Hindlimb muscle (tissue), 1 donor: ENCODE measurements around the gene FAM50A. TPM values are rescaled to one million over a fixed set of nuclear protein-coding genes. Genes with fewer than 3 reads are reported as not detected.
A peak's percentile ranks its signal among the peaks of the same experiment; 100 is the strongest.

Experiments used
- DNase-seq: peaks from one replicate; pipeline ENCODE4 v3.0.0-alpha.2; 2013
- polyA plus RNA-seq: library from polyadenylated mRNA; unstranded; fragments of 120-200 nt; gene quantifications from one replicate; pipeline ENCODE4 v1.2.1, GENCODE V29; 2013; ENCODE audit not compliant: insufficient read length

The FAM50A gene
- polyA plus RNA-seq, 1 donor, result 63.5 TPM

- DNase-seq, result no peak
Observed at GRCh38 chrX:154466907-154467306, 23.0 kb downstream of the FAM50A start.

DNA sequence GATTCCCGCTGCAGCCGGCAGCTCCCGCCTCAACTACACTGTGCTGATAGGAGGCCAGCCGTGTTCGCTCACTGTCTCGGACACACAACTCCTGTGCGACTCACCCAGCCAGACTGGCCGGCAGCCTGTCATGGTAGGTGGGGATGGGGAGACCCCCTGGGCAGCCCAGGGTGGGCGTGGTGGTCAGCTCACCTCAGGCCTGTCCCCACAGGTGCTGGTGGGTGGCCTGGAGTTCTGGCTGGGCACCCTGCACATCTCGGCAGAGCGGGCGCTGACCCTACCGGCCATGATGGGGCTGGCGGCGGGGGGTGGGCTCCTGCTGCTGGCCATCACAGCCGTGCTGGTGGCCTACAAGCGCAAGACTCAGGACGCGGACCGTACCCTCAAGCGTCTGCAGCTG is 23.6 kb downstream of the FAM50A start:
- no peak for DNase-seq

DNA sequence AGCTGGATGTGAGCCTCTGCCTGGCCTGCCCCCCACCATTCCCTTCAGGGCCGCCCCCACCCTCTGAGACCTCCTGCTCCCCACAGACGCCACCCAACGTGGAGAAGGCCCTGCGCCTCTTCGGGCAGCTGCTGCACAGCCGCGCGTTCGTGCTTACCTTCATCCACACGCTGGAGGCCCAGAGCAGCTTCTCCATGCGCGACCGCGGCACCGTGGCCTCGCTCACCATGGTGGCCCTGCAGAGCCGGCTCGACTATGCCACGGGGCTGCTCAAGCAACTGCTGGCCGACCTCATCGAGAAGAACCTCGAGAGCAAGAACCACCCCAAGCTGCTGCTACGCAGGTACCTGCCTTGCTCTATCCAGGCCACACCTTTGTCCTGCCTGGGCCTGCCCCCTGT is 24.3 kb downstream of the FAM50A start:
- no peak for DNase-seq

DNA sequence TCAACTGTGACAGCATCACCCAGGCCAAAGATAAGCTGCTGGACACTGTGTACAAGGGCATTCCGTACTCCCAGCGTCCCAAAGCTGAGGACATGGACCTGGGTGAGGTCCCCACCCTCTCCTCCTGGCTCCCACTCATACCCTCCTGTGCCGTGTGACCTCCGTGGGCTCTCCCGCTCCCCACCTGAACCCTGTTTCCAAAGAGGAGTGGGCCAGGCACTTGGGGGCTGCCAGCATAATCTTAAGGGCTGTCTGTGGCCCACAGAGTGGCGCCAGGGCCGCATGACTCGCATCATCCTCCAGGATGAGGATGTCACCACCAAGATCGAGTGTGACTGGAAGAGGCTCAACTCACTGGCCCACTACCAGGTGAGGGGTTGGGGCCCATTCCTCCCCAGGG is 25.2 kb downstream of the FAM50A start:
- DNase-seq, result no peak

GRCh38 chrX:154469880-154470279 is 25.9 kb downstream of the FAM50A start:
- no peak for DNase-seq

- no peak for DNase-seq
Observed at GRCh38 chrX:154470434-154470833, 26.5 kb downstream of the FAM50A start.

GRCh38 chrX:154470914-154471568 is 27.1 kb downstream of the FAM50A start:
- no peak for DNase-seq

GRCh38 chrX:154471839-154472684 is 28.1 kb downstream of the FAM50A start:
- DNase-seq, result no peak

- no peak for DNase-seq
Observed at GRCh38 chrX:154472685-154473632, 29.0 kb downstream of the FAM50A start.

GRCh38 chrX:154473683-154474082 is 29.7 kb downstream of the FAM50A start:
- no peak for DNase-seq

DNA sequence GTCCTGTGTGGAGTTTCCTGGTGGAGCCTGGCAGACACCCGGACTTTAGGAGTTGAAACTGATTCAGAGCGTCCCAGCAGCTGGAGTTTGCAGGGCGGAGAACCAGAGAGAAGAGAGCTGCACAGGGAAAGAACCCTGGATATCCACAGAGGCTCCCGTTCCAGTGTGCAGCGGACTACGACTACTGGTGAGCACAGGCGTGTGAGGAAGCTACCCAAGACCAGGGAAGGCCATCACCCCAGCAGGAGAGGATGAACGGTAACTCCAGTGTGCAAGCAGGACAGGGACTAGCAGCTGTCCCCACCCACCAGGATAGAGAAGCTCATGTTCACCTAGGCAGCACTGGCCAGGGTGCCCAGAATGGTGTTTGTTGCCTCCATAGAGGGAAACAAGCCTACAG is 32.9 kb downstream of the FAM50A start:
- no peak for DNase-seq

DNA sequence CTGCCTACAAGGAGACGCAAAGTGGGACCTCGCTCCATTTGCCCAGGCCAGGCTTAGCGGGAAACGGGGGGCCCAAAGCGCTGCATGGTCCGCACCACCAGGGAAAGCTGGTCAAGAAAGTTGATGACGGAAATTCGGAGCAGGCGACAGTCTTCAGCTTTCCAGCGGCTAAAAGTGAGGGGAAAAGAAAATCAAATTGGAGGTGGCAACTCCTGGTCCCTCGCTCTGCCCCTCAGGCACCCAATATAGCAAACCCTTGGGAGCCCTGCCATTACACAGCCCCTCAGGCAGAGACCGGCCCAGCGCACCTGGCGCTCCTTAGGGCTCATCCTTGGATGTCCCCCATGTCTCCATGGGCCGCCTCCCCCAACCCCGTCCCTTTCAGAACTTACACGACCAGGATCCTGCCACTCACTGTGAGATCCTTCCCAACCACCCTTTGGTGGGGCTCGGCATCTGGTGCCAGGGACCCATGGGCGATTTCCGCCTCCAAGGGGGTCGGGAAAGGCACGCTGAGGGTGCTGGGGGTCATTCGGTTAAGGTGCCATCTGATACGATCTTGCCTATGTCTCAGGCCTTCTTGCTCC is 34.0 kb downstream of the FAM50A start:
- no peak for DNase-seq

GRCh38 chrX:154478728-154479622 is 35.0 kb downstream of the FAM50A start, which contains the start of gene LAGE3:
TSS of gene LAGE3 (minus strand) at chrX:154479281. CDS start at chrX:154478915, 366 bp downstream.
- DNase-seq, result peak; percentile 89

GRCh38 chrX:154481195-154481594 is 37.3 kb downstream of the FAM50A start:
- DNase-seq, result no peak

GRCh38 chrX:154481911-154482601 is 38.1 kb downstream of the FAM50A start:
- no peak for DNase-seq

- DNase-seq, result no peak
Observed at GRCh38 chrX:154482786-154483185, 38.8 kb downstream of the FAM50A start.

DNA sequence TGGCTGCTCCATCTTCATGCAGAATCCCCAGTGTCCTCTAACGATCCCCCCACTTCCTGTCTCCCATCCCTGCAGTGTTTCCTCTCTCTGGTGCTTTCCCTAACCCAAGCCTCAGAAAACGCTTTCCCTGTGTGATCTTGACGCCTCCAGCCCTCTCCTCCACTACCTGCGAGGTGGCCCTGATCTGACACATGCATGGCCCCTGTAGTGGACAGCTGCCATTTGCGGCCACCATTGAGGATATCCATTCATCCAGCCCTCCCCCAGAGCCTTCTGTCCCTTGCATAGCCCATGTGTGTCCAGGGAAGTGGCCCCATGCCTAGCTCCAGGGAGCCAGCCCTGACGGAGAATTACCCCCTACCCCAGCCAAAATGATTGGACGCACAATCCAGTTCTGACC is 39.4 kb downstream of the FAM50A start:
- no peak for DNase-seq

GRCh38 chrX:154484255-154485149 is 40.6 kb downstream of the FAM50A start:
- no peak for DNase-seq
